HG02981 (cell line): ENCODE results near the gene NPIPA7.
"Not testable (repeated sequence)": the region's sequence is repeated elsewhere in the genome, so short reads cannot be mapped to it uniquely, and the experiment has no call there.

Source experiments
- ATAC-seq: cut with Tn5 transposase; IDR thresholded peaks from one replicate; pipeline ENCODE4 v1.9.1; 2021; ENCODE audit warnings: mild to moderate bottlenecking, moderate library complexity; ENCODE audit not compliant: unreplicated experiment

NPIPA7 gene

GRCh38 chr16:16417914-16418544, 39.1 kb downstream of the NPIPA7 start:
- not testable (repeated sequence) for ATAC-seq

- not testable (repeated sequence) for ATAC-seq
These were observed 41.6 kb downstream of the NPIPA7 start for GRCh38 chr16:16420515-16420914.

GRCh38 chr16:16425146-16425545, 46.2 kb downstream of the NPIPA7 start:
- not testable (repeated sequence) for ATAC-seq

GRCh38 chr16:16431135-16431534, 52.2 kb downstream of the NPIPA7 start:
- ATAC-seq = not testable (repeated sequence)

- ATAC-seq = not testable (repeated sequence)
These were observed 55.8 kb downstream of the NPIPA7 start for GRCh38 chr16:16434711-16435110.

GRCh38 chr16:16441401-16441800, 62.5 kb downstream of the NPIPA7 start:
- ATAC-seq = not testable (repeated sequence)
